UCSD-AML1 (cell line): Measurements from ENCODE around the gene QTRT2.

Experiments
- DNase-seq: peaks from one replicate; lab custom pipeline; 2025; ENCODE audit not compliant: unreplicated experiment; lab: John Stamatoyannopoulos, UW

QTRT2 gene

DNA sequence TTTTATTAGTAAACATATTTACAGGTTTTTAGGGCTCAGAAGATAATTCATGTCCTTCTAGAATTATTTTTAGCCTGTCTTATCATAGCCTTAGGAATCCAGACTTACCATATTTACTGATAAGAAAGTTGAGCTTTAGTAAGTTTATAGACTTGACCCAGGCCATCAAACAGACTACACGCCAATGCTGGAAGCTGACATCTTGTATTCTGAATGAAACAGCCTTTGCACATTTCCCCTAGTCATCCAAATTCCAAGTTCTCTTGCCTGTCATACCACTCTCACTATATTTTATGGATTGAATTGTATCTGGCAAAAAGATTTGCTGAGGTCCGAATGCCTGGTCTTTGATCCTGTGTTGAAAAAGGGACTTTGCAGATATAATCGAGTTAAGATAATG, 63.7 kb downstream of the QTRT2 start:
- DNase-seq = no peak

DNA sequence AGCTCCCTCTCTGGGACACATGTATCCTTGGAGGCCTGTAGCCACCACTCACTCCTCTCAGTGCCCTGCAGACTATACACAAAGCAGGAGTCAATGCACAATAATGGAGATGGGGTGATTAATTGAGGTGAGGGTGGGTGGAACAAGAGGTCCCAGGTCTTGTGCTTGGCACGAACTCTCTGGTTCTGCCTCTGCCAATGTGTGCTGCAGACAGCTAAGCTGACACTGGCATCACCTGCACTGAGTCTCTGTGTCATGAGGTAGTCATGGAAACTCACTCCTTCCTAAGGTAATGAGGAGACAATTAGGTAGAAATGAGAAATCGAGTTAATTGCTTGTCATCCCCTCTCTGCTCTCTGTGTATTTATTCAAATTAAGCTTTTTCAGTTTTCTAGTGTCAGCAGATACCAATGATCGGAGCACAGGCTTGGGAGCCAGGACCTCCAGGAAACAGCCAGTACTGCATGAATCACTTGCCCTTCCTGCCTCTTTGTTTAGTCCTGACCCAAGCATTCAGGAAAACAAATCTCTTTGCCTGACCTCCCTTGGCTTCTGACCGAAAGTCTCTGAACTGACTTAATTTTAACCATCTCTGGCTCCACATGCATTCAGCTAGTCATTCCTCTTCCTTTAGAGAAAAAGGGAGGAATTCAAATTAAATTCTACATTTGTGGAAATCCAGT, 65.6 kb downstream of the QTRT2 start:
- no peak for DNase-seq

DNA sequence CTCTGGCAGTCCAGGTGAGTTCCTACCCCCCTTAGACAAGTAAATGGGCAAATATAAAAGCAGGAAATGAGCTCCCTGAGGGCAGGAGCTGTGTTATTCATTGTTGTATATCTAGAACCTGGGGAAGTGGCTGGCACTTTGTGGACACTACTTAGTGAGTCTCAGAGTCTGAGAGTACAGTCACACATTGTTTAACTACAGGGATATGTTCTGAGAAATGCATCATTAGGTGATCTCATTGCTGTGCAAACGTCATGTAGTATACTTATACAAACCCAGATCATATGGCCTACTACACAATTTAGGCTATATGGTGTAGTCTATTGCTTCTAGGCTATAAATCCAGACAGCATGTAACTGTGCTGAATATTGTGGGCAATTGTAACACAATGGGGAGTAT, 69.9 kb downstream of the QTRT2 start:
- no peak for DNase-seq

GRCh38 chr3:114127517-114127916, 71.0 kb downstream of the QTRT2 start:
- DNase-seq = no peak

- no peak for DNase-seq
These were observed 71.7 kb downstream of the QTRT2 start for GRCh38 chr3:114128231-114128630.

DNA sequence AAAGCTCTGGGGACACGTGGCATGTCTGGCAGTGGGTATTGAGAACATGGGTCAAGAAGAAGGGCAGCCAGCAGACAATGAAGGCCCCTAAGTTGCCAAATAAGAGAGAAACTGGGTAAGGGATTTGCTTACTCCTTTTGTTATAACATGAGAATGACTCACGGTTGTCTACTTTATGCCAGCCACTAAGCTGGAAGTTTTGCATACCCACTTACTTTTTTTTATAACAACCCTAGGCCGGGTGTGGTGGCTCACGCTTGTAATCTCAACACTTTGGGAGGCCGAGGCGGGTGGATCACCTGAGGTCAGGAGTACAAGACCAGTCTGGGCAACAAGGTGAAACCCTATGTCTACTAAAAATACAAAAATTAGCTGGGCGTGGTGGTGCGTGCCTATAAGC, 72.3 kb downstream of the QTRT2 start:
- DNase-seq = no peak

GRCh38 chr3:114132500-114132899, 76.0 kb downstream of the QTRT2 start:
- DNase-seq = no peak

GRCh38 chr3:114133947-114134346, 77.4 kb downstream of the QTRT2 start:
- DNase-seq = no peak
